Uterus (tissue), 4 donors: ENCODE data around the gene CDC42BPA. TPM values are rescaled to one million over a fixed set of nuclear protein-coding genes. Genes with fewer than 3 reads are reported as not detected.
A peak's percentile ranks its signal among the peaks of the same experiment; 100 is the strongest.

Experiments
- DNase-seq, 2 donors: peaks; one replicate each; pipeline ENCODE4 v3.0.0-alpha.2; 2019 to 2020
- H3K27ac ChIP-seq, 2 donors: fragments of 200-600 bp; sonication (generic); 1 replicate in 1 of 2; 2 replicates in 1 of 2; pipeline ENCODE4 v1.5.1; 2016 to 2018
- H3K27me3 ChIP-seq, 2 donors: fragments of 200-600 bp; sonication (generic); one replicate each; pipeline ENCODE4 v1.5.1; 2018 to 2019; ENCODE audit warnings: control low read depth in 1 of 2
- H3K36me3 ChIP-seq, 2 donors: fragments of 200-600 bp; sonication (generic); one replicate each; pipeline ENCODE4 v1.5.1; 2019; ENCODE audit warnings: control low read depth in 1 of 2
- H3K4me1 ChIP-seq, 2 donors: fragments of 200-600 bp; sonication (generic); one replicate each; pipeline ENCODE4 v1.5.1; 2018 to 2019; ENCODE audit warnings: control low read depth in 1 of 2
- H3K4me3 ChIP-seq, 2 donors: fragments of 200-600 bp; sonication (generic); 1 replicate in 1 of 2; 2 replicates in 1 of 2; pipeline ENCODE4 v1.5.1; 2018 to 2019; ENCODE audit warnings: mild to moderate bottlenecking in 1 of 2
- H3K9me3 ChIP-seq, 2 donors: fragments of 200-600 bp; sonication (generic); one replicate each; pipeline ENCODE4 v1.5.1; 2019; ENCODE audit warnings: control low read depth in 1 of 2
- CTCF ChIP-seq, 4 experiments: fragments of 200-600 bp in 2 of 4; fragments of 450-650 bp in 2 of 4; sonication (generic) in 2 of 4; IDR thresholded peaks; one replicate each; pipeline ENCODE4 v1.5.1; 2016 to 2019; ENCODE audit warnings: antibody characterized with exemption in 4 of 4, mild to moderate bottlenecking in 2 of 4, moderate library complexity in 1 of 4
- POLR2A ChIP-seq, 2 donors: fragments of 450-650 bp; IDR thresholded peaks; one replicate each; pipeline ENCODE4 v1.6.1; 2016; ENCODE audit warnings: antibody characterized with exemption in 2 of 2, mild to moderate bottlenecking in 1 of 2, moderate library complexity in 1 of 2
- intact Hi-C: fragments of 100-400 bp; cut with DNase I; formaldehyde crosslinking; loops from one replicate; pipeline ENCODE4 v1.15.1; 2023; ENCODE audit warnings: low total_unique reads
- total RNA-seq, 4 donors: library from RNA; depleted of rRNA in 3 of 4; stranded (reverse); fragments of >200 nt in 3 of 4; gene quantifications; one replicate each; pipeline versions ENCODE4 v1.1.0 to v1.2.4, GENCODE V29; 2014 to 2023
- donor health status: DM: yes; HTN: yes; CAD: no.

Gene CDC42BPA
- total RNA-seq, 4 donors from 2014 or later = 32.9 to 116 (median 55.2) TPM

DNA sequence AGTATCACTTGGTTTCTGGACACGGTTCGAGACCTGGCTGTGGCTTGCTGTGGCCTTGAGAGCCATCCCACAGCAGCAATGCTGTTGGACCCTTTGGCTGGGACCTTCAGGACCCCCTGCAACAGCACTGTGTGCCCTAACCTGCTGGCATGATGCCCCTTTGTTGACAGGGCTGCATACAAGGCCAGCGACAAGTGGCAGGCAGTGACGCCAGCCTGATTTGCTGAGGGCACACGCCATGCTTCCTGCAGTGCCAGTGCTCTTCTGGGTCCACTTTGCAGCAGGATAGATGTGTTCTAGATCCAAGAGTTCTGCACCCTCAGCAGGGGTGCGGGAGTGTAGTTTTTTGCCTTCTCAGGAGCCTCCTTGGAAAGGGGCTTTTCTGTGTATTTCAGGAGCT lies 345.4 kb downstream of the CDC42BPA start:
- H3K27ac ChIP-seq = peak overlapping the region; percentile 89 to 94
- H3K27me3 ChIP-seq = no peaks in the 10 kb centered on the region
- TF ChIP-seq POLR2A (IDR thresholded peaks at IDR 0.05) (no peak), CTCF (IDR thresholded peaks at IDR 0.05) (no peak)
- intact Hi-C loops = no loop called here
- no peak for DNase-seq
- H3K36me3 ChIP-seq = no peaks in the 10 kb centered on the region
- no peak overlapping the region for H3K4me3 ChIP-seq
- H3K9me3 ChIP-seq = no peaks in the 10 kb centered on the region
- peaks cover 10 to 19% of the 10 kb centered on the region in 2 donors for H3K4me1 ChIP-seq

- Histone ChIP-seq H3K27ac (peak overlapping the region in 1 of 2 donors; percentile 89), H3K36me3 (no peaks in the 10 kb centered on the region), H3K4me1 (peaks cover 10 to 19% of the 10 kb centered on the region in 2 donors), H3K9me3 (no peaks in the 10 kb centered on the region), H3K27me3 (no peaks in the 10 kb centered on the region), H3K4me3 (no peak overlapping the region)
- TF ChIP-seq POLR2A (IDR thresholded peaks at IDR 0.05) (no peak), CTCF (IDR thresholded peaks at IDR 0.05) (no peak)
- no peak for DNase-seq
- intact Hi-C loops = no loop called here
Measured at GRCh38 chr1:226971765-226972164, 346.5 kb downstream of the CDC42BPA start.

DNA sequence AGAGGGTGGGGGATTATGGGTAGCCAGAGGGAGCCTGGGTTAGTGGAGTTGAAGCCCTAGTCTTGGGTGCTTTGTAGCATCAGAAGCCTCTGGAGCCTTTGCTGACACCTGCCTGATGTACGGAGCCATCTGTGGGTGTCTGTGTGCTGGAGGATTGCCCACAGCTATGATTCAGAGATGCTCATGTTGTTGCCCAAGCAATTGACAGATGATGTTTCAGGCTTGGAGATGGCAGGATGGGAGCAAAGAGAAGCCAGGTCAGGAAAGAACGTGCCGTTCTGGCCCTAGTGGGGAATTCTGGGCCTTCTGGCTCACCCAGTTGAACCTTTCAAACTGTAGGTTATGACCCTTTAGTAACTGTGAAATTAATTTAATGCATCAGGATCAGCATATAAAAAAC lies 350.6 kb downstream of the CDC42BPA start:
- H3K36me3 ChIP-seq = no peaks in the 10 kb centered on the region
- H3K9me3 ChIP-seq = no peaks in the 10 kb centered on the region
- intact Hi-C loops = no loop called here
- no peak overlapping the region for H3K4me3 ChIP-seq
- TF ChIP-seq CTCF (IDR thresholded peaks at IDR 0.05) (no peak), POLR2A (IDR thresholded peaks at IDR 0.05) (no peak)
- H3K27ac ChIP-seq = no peak overlapping the region
- DNase-seq = no peak
- H3K4me1 ChIP-seq = no peaks in the 10 kb centered on the region
- no peaks in the 10 kb centered on the region for H3K27me3 ChIP-seq

DNA sequence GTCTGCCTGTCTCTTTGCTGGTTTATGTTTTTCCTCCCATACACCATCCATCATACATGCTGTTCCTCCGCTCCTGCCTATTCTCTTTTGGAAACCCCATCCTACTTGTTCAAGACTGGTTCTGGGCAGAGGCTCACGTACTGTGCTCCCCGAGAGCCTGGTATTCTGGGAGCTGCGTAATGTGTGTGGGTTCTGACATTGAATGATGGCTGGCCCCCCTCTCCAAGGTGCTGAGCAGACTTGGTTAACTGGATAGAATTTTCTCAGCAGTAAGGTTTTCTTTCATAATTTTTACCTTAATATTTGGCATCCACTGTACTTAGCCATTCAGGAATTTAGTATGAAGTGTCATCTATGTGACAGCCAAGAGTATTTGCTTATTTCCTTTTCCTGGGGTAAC lies 351.6 kb downstream of the CDC42BPA start:
- no peaks in the 10 kb centered on the region for H3K4me1 ChIP-seq

More for the DNA sequence above, 351.6 kb downstream of the CDC42BPA start:
- Histone ChIP-seq H3K36me3 (no peaks in the 10 kb centered on the region), H3K27ac (no peak overlapping the region), H3K4me3 (no peak overlapping the region), H3K9me3 (no peaks in the 10 kb centered on the region), H3K27me3 (no peaks in the 10 kb centered on the region)
- intact Hi-C loops = no loop called here
- TF ChIP-seq CTCF (IDR thresholded peaks at IDR 0.05) (no peak), POLR2A (IDR thresholded peaks at IDR 0.05) (no peak)
- DNase-seq = no peak
